Measurements from ENCODE around the gene AMFR.

The AMFR gene

DNA sequence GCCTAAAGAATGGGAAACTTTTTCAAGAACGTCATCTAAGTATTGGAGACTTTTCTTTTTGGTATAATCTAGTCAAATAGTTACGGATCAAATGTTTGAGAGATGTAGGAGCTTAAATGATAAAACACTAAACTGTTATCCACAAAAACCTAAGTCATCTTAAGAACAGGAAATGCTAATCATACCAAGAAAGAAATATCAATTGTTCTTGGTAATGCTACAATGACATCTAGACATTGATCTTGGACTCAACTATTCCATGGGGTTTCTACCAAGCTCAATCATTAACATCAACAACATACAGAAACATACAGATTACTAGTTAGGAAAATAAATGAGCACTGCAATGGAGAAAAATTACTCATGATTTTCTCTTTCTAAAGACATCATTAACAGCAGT, 21.9 kb upstream of the AMFR start (continued):
- TF ChIP-seq ZFP41 (tag by site-specific recombination; IDR thresholded peaks at IDR 0.05; ENCODE audit: borderline replicate concordance) (no peak), KLF8 (tag by site-specific recombination; IDR thresholded peaks at IDR 0.05) (no peak), FEZF1 (tag by site-specific recombination; IDR thresholded peaks at IDR 0.05) (no peak), ZNF664 (tag by site-specific recombination; IDR thresholded peaks at IDR 0.05) (no peak)

DNA sequence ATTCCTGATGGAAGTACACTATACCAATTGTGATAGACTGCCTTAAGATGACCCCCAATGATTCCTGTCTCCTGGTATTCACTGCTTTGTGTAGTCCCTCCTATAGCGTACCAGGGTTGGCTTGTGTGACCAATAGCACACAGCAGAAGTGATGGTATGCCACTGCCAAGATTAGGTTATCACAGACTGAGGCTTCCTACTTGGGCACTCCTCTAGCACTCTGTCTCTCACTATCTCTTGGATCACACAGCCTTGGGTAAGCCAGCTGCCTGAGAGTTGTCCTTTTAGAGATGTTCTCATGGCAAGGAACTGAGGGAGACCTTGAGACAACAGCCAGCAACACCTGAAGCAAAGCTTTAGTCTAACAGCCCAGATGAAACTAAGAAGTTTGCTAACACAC, 12.7 kb upstream of the AMFR start:
- Histone ChIP-seq H3K27ac (ENCODE audit: extremely low read depth, low read depth, low read length) (no peak overlapping the region), H3K4me1 (ENCODE audit: control insufficient read depth, insufficient read depth, low read length) (no peaks in the 10 kb centered on the region), H3K4me3 (ENCODE audit: low read depth, low read length) (no peak overlapping the region), H3K36me3 (ENCODE audit: control insufficient read depth in 2 of 2, insufficient read depth in 1 of 2, low read length in 2 of 2) (peaks cover 31 to 74% of the 10 kb centered on the region in 2 experiments), H3K9me3 (ENCODE audit: control insufficient read depth, insufficient read depth, low read depth, low read length) (no peaks in the 10 kb centered on the region)
- CTCF ChIA-PET, result interaction anchor here (0.5 to 0.7 kb wide), 2 partner anchors 163 to 377 kb away, joined by 3 to 5 read pairs; no protein-coding TSS in a partner anchor
- POLR2A ChIA-PET, result interaction anchor here (1.7 kb wide), 1 partner anchor 13 kb away, joined by 6 read pairs; the partner anchor contains the start of genes NUDT21 and OGFOD1
- no peak for TF ChIP-seq ZNF791 (tag by site-specific recombination; IDR thresholded peaks at IDR 0.05)
- TF ChIP-seq ZNF133 (tag by site-specific recombination; IDR thresholded peaks at IDR 0.05), result no peak
- no peak for TF ChIP-seq ZNF311 (tag by site-specific recombination; IDR thresholded peaks at IDR 0.05; ENCODE audit: borderline replicate concordance)
- TF ChIP-seq, protein P1, sequence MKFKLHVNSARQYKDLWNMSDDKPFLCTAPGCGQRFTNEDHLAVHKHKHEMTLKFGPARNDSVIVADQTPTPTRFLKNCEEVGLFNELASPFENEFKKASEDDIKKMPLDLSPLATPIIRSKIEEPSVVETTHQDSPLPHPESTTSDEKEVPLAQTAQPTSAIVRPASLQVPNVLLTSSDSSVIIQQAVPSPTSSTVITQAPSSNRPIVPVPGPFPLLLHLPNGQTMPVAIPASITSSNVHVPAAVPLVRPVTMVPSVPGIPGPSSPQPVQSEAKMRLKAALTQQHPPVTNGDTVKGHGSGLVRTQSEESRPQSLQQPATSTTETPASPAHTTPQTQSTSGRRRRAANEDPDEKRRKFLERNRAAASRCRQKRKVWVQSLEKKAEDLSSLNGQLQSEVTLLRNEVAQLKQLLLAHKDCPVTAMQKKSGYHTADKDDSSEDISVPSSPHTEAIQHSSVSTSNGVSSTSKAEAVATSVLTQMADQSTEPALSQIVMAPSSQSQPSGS (tag by site-specific recombination; IDR thresholded peaks at IDR 0.05; ENCODE audit: low read depth), result no peak
- no peak for TF ChIP-seq GFI1B (tag by site-specific recombination; IDR thresholded peaks at IDR 0.05)
- TF ChIP-seq ZNF404 (tag by site-specific recombination; IDR thresholded peaks at IDR 0.05), result no peak
- TF ChIP-seq, protein P2, sequence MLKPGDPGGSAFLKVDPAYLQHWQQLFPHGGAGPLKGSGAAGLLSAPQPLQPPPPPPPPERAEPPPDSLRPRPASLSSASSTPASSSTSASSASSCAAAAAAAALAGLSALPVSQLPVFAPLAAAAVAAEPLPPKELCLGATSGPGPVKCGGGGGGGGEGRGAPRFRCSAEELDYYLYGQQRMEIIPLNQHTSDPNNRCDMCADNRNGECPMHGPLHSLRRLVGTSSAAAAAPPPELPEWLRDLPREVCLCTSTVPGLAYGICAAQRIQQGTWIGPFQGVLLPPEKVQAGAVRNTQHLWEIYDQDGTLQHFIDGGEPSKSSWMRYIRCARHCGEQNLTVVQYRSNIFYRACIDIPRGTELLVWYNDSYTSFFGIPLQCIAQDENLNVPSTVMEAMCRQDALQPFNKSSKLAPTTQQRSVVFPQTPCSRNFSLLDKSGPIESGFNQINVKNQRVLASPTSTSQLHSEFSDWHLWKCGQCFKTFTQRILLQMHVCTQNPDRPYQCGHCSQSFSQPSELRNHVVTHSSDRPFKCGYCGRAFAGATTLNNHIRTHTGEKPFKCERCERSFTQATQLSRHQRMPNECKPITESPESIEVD (tag by site-specific recombination; IDR thresholded peaks at IDR 0.05), result no peak
- no peak for TF ChIP-seq ZNF16 (tag by site-specific recombination; IDR thresholded peaks at IDR 0.05; ENCODE audit: low read depth)
- TF ChIP-seq ZXDB (tag by site-specific recombination; IDR thresholded peaks at IDR 0.05), result no peak
- no peak for TF ChIP-seq ZNF202 (tag by site-specific recombination; IDR thresholded peaks at IDR 0.05; ENCODE audit: borderline replicate concordance)
- no peak for TF ChIP-seq ZNF211 (tag by site-specific recombination; IDR thresholded peaks at IDR 0.05; ENCODE audit: low read depth)

DNA sequence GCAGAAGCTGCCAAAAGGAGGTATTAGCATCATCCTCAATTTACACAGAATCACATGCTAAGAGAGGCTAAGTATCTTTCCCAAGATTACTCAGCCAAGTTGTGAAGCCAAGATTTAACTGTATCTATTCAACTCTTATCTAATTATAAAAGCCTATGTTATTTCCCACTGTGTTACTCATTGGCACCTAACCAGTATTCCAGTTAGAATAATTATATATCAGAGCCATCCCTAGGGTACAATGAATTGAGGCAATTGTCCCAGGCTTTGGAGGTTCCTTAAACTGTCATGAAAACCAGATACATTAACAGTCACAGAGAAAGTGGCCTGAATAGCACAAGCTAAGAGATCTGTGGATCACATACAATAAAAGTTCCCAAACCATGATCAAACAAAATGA, 10.9 kb upstream of the AMFR start:
- ChIA-PET POLR2A (interaction anchor here (1.6 kb wide), 1 partner anchor 15 kb away, joined by 3 read pairs; the partner anchor contains the start of genes NUDT21 and OGFOD1), CTCF (no interaction called here)
- Histone ChIP-seq H3K4me3 (ENCODE audit: low read depth, low read length) (no peak overlapping the region), H3K27ac (ENCODE audit: extremely low read depth, low read depth, low read length) (no peak overlapping the region), H3K9me3 (ENCODE audit: control insufficient read depth, insufficient read depth, low read depth, low read length) (no peaks in the 10 kb centered on the region), H3K36me3 (ENCODE audit: control insufficient read depth in 2 of 2, insufficient read depth in 1 of 2, low read length in 2 of 2) (peaks cover 19 to 79% of the 10 kb centered on the region in 2 experiments), H3K4me1 (ENCODE audit: control insufficient read depth, insufficient read depth, low read length) (no peaks in the 10 kb centered on the region)
- peak; percentile 73 for TF ChIP-seq SP7 (tag by site-specific recombination; IDR thresholded peaks at IDR 0.05)
- no peak for TF ChIP-seq ZNF24 (tag by site-specific recombination; IDR thresholded peaks at IDR 0.05)
- TF ChIP-seq ZNF157 (tag by site-specific recombination; IDR thresholded peaks at IDR 0.05), result no peak

DNA sequence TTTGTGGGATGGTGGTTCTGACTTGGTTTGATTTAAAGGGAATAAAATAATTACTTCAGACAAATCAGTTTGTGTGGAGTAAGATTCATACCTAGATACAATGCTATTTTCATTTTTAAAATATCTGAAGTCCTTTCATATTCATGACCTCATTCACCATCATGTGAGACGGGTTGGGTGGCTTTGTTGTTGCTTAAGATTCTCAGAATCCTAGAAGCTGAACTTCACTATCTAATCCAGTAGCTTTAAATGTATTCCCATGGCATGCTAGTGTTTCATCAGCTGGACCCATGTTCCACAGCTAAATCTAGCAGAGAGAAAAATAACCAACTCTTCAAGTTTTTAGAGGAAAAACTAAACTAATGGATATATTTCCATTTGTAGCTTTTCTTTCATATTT, 2.7 kb upstream of the AMFR start:
- POLR2A ChIA-PET, result interaction anchor here (3.1 kb wide), 1 partner anchor 23 kb away, joined by 12 read pairs; the partner anchor contains the start of genes NUDT21 and OGFOD1
- peaks cover 0 to 30% of the 10 kb centered on the region in 2 experiments; a peak in 1 of 3 replicates for H3K36me3 ChIP-seq (ENCODE audit: control insufficient read depth in 2 of 2, insufficient read depth in 1 of 2, low read length in 2 of 2)
- H3K4me3 ChIP-seq (ENCODE audit: low read depth, low read length), result no peak overlapping the region
- peaks cover under 1% of the 10 kb centered on the region; the same call in 1 of the 2 replicates for H3K4me1 ChIP-seq (ENCODE audit: control insufficient read depth, insufficient read depth, low read length)
- no peak overlapping the region for H3K27ac ChIP-seq (ENCODE audit: extremely low read depth, low read depth, low read length)
- CTCF ChIA-PET, result interaction anchor here (1.6 kb wide), 1 partner anchor 72 kb away, joined by 4 read pairs; no protein-coding TSS in a partner anchor
- no peaks in the 10 kb centered on the region for H3K9me3 ChIP-seq (ENCODE audit: control insufficient read depth, insufficient read depth, low read depth, low read length)
- TF ChIP-seq ZNF548 (tag by site-specific recombination; IDR thresholded peaks at IDR 0.05), result no peak
- no peak for TF ChIP-seq GLIS1 (tag by site-specific recombination; IDR thresholded peaks at IDR 0.05)
- TF ChIP-seq REPIN1 (tag by site-specific recombination; IDR thresholded peaks at IDR 0.05; ENCODE audit: low read depth), result no peak
- TF ChIP-seq BCL11A (tag by site-specific recombination; IDR thresholded peaks at IDR 0.05; ENCODE audit: low read depth), result no peak
- TF ChIP-seq, protein P3, sequence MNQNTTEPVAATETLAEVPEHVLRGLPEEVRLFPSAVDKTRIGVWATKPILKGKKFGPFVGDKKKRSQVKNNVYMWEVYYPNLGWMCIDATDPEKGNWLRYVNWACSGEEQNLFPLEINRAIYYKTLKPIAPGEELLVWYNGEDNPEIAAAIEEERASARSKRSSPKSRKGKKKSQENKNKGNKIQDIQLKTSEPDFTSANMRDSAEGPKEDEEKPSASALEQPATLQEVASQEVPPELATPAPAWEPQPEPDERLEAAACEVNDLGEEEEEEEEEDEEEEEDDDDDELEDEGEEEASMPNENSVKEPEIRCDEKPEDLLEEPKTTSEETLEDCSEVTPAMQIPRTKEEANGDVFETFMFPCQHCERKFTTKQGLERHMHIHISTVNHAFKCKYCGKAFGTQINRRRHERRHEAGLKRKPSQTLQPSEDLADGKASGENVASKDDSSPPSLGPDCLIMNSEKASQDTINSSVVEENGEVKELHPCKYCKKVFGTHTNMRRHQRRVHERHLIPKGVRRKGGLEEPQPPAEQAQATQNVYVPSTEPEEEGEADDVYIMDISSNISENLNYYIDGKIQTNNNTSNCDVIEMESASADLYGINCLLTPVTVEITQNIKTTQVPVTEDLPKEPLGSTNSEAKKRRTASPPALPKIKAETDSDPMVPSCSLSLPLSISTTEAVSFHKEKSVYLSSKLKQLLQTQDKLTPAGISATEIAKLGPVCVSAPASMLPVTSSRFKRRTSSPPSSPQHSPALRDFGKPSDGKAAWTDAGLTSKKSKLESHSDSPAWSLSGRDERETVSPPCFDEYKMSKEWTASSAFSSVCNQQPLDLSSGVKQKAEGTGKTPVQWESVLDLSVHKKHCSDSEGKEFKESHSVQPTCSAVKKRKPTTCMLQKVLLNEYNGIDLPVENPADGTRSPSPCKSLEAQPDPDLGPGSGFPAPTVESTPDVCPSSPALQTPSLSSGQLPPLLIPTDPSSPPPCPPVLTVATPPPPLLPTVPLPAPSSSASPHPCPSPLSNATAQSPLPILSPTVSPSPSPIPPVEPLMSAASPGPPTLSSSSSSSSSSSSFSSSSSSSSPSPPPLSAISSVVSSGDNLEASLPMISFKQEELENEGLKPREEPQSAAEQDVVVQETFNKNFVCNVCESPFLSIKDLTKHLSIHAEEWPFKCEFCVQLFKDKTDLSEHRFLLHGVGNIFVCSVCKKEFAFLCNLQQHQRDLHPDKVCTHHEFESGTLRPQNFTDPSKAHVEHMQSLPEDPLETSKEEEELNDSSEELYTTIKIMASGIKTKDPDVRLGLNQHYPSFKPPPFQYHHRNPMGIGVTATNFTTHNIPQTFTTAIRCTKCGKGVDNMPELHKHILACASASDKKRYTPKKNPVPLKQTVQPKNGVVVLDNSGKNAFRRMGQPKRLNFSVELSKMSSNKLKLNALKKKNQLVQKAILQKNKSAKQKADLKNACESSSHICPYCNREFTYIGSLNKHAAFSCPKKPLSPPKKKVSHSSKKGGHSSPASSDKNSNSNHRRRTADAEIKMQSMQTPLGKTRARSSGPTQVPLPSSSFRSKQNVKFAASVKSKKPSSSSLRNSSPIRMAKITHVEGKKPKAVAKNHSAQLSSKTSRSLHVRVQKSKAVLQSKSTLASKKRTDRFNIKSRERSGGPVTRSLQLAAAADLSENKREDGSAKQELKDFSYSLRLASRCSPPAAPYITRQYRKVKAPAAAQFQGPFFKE (tag by site-specific recombination; IDR thresholded peaks at IDR 0.05; ENCODE audit: borderline replicate concordance), result no peak
